AG04449 (cell line): ENCODE measurements around the gene TM9SF3.
A peak's percentile ranks its signal among the peaks of the same experiment; 100 is the strongest.

Experiments used
- CTCF ChIA-PET: fragments of 350-600 bp; formaldehyde crosslinking; extraction: SDS; loops from one replicate; lab custom pipeline; 2021; ENCODE audit warnings: antibody characterized with exemption; lab: Yijun Ruan, JAX
- POLR2A ChIA-PET: fragments of 400-600, 350-600 bp; formaldehyde crosslinking; extraction: SDS; loops from one replicate; lab custom pipeline; 2020; ENCODE audit warnings: antibody characterized with exemption, inconsistent platforms; lab: Yijun Ruan, JAX
- DNase-seq: peaks from one replicate; pipeline ENCODE4 v3.0.0-alpha.2; 2010; ENCODE audit warnings: low read depth, low spot score
- H3K4me3 ChIP-seq: 2 replicates; pipeline ENCODE4 v1.5.1; 2011; ENCODE audit warnings: low read depth, mild to moderate bottlenecking, control low read depth, low read length
- CTCF ChIP-seq: IDR thresholded peaks from one replicate; pipeline ENCODE4 v1.5.1; 2011; ENCODE audit warnings: mild to moderate bottlenecking, moderate library complexity, low read length, control low read depth, inconsistent platforms; ENCODE audit not compliant: insufficient read depth; ENCODE audit errors: missing control alignments

The TM9SF3 gene

GRCh38 chr10:96513305-96513697 is 73.5 kb downstream of the TM9SF3 start:
- CTCF ChIA-PET = interaction anchor here (0.7 to 12.8 kb wide), 28 partner anchors 9 to 711 kb away, joined by 3 to 253 read pairs (median 4); no protein-coding TSS in a partner anchor
- no peak for TF ChIP-seq CTCF
- POLR2A ChIA-PET = interaction anchor here (1.1 kb wide), 1 partner anchor 12 kb away, joined by 3 read pairs; no protein-coding TSS in a partner anchor
- no peak for DNase-seq
- H3K4me3 ChIP-seq = peak overlapping the region; percentile 61

- TF ChIP-seq CTCF = no peak
- H3K4me3 ChIP-seq = peak overlapping the region; percentile 61
- POLR2A ChIA-PET = interaction anchor here (0.7 to 0.9 kb wide), 2 partner anchors 15 to 138 kb away, joined by 3 to 4 read pairs; no protein-coding TSS in a partner anchor
- no peak for DNase-seq
- CTCF ChIA-PET = interaction anchor here (0.9 to 12.8 kb wide), 21 partner anchors 10 to 329 kb away, joined by 3 to 253 read pairs (median 9); no protein-coding TSS in a partner anchor
Measured at GRCh38 chr10:96512524-96513304, 74.1 kb downstream of the TM9SF3 start.

GRCh38 chr10:96511044-96511945 is 75.5 kb downstream of the TM9SF3 start:
- DNase-seq = no peak
- ChIA-PET CTCF (interaction anchor here (0.9 to 12.8 kb wide), 19 partner anchors 8 to 177 kb away, joined by 3 to 253 read pairs (median 9); no protein-coding TSS in a partner anchor), POLR2A (no interaction called here)
- peak; percentile 60 for TF ChIP-seq CTCF
- no peak overlapping the region for H3K4me3 ChIP-seq

GRCh38 chr10:96509017-96509641 is 77.7 kb downstream of the TM9SF3 start:
- peak; percentile 80 for DNase-seq
- ChIA-PET POLR2A (no interaction called here), CTCF (interaction anchor here (0.5 to 12.8 kb wide), 8 partner anchors 9 to 391 kb away, joined by 3 to 253 read pairs (median 13); no protein-coding TSS in a partner anchor)
- H3K4me3 ChIP-seq = no peak overlapping the region
- no peak for TF ChIP-seq CTCF

- POLR2A ChIA-PET = no interaction called here
- CTCF ChIA-PET = interaction anchor here (1.1 to 9.3 kb wide), 3 partner anchors 39 to 132 kb away, joined by 4 to 137 read pairs (median 5); no protein-coding TSS in a partner anchor
- no peak for TF ChIP-seq CTCF
- no peak for DNase-seq
- H3K4me3 ChIP-seq = no peak overlapping the region
Measured at GRCh38 chr10:96507044-96507443, 79.8 kb downstream of the TM9SF3 start.
